H9 (cell line): ENCODE measurements around the gene DTD1. TPM values are rescaled to one million over a fixed set of nuclear protein-coding genes. Genes with fewer than 3 reads are reported as not detected.

Experiments used
- DNase-seq: peaks from one replicate; pipeline ENCODE4 v3.0.0-alpha.2; 2017
- H2AFZ ChIP-seq: one replicate; pipeline ENCODE4 v1.6.1; 2013; ENCODE audit warnings: mild to moderate bottlenecking, low read length, control low read depth, moderate library complexity
- H2AK5ac ChIP-seq: 2 replicates; pipeline ENCODE4 v1.6.1; 2013; ENCODE audit warnings: low read length, control low read depth, mixed read lengths; ENCODE audit not compliant: insufficient read length
- H2BK120ac ChIP-seq: one replicate; pipeline ENCODE4 v1.6.1; 2013; ENCODE audit warnings: low read depth, mild to moderate bottlenecking, low read length, control low read depth, inconsistent platforms; ENCODE audit not compliant: poor library complexity, severe bottlenecking
- H2BK12ac ChIP-seq: 2 replicates; pipeline ENCODE4 v1.6.1; 2013; ENCODE audit warnings: low read length, control low read depth, mixed read lengths, low read depth; ENCODE audit not compliant: insufficient read length
- H2BK15ac ChIP-seq: 2 replicates; pipeline ENCODE4 v1.6.1; 2013; ENCODE audit warnings: low read depth, low read length, control low read depth
- H2BK20ac ChIP-seq: one replicate; pipeline ENCODE4 v1.6.1; 2013; ENCODE audit warnings: low read depth, mild to moderate bottlenecking, low read length, control low read depth, inconsistent platforms; ENCODE audit not compliant: poor library complexity, severe bottlenecking
- H2BK5ac ChIP-seq: 2 replicates; pipeline ENCODE4 v1.6.1; 2013; ENCODE audit warnings: low read length, control low read depth, mixed read lengths; ENCODE audit not compliant: insufficient read length
- H3K14ac ChIP-seq: 2 replicates; pipeline ENCODE4 v1.6.1; 2013; ENCODE audit warnings: low read length, control low read depth; ENCODE audit not compliant: insufficient read depth
- H3K18ac ChIP-seq: 2 replicates; pipeline ENCODE4 v1.6.1; 2013; ENCODE audit warnings: low read depth, mild to moderate bottlenecking, mixed read lengths, low read length, control low read depth; ENCODE audit not compliant: insufficient read length
- H3K23ac ChIP-seq: 2 replicates; pipeline ENCODE4 v1.6.1; 2013; ENCODE audit warnings: low read length, control low read depth, mixed read lengths, low read depth; ENCODE audit not compliant: insufficient read length
- H3K23me2 ChIP-seq: 2 replicates; pipeline ENCODE4 v1.6.1; 2013; ENCODE audit warnings: low read depth, mild to moderate bottlenecking, mixed read lengths, low read length, control low read depth; ENCODE audit not compliant: insufficient read length, poor library complexity, severe bottlenecking
- H3K27ac ChIP-seq: 2 replicates; pipeline ENCODE4 v1.5.1; 2013; ENCODE audit warnings: low read length, control low read depth, mixed read lengths, low read depth; ENCODE audit not compliant: insufficient read length
- H3K27me3 ChIP-seq: 2 replicates; pipeline ENCODE4 v1.6.1; 2013; ENCODE audit warnings: low read length, control low read depth, inconsistent platforms; ENCODE audit not compliant: insufficient read depth
- H3K4ac ChIP-seq: 2 replicates; pipeline ENCODE4 v1.6.1; 2013; ENCODE audit warnings: low read depth, mild to moderate bottlenecking, control low read depth, inconsistent platforms, low read length, moderate library complexity
- H3K4me1 ChIP-seq: 2 replicates; pipeline ENCODE4 v1.6.1; 2013; ENCODE audit warnings: low read length, control low read depth, inconsistent platforms; ENCODE audit not compliant: insufficient read depth
- H3K4me2 ChIP-seq: 2 replicates; pipeline ENCODE4 v1.6.1; 2013; ENCODE audit warnings: low read length, control low read depth, mixed read lengths; ENCODE audit not compliant: insufficient read length, insufficient read depth
- H3K56ac ChIP-seq: 2 replicates; pipeline ENCODE4 v1.6.1; 2013; ENCODE audit warnings: low read depth, mild to moderate bottlenecking, mixed read lengths, low read length, control low read depth; ENCODE audit not compliant: insufficient read length
- H3K79me1 ChIP-seq: 2 replicates; pipeline ENCODE4 v1.6.1; 2013; ENCODE audit warnings: low read depth, mild to moderate bottlenecking, moderate library complexity, low read length, control low read depth, inconsistent platforms; ENCODE audit not compliant: insufficient read depth, poor library complexity, severe bottlenecking
- H3K79me2 ChIP-seq: 2 replicates; pipeline ENCODE4 v1.6.1; 2013; ENCODE audit warnings: low read length, control low read depth, inconsistent platforms; ENCODE audit not compliant: insufficient read depth
- H3K9ac ChIP-seq: 2 replicates; pipeline ENCODE4 v1.6.1; 2013; ENCODE audit warnings: low read length, control low read depth, mixed read lengths; ENCODE audit not compliant: insufficient read length; ENCODE audit errors: extremely low read depth
- H3K9me3 ChIP-seq: one replicate; pipeline ENCODE4 v1.6.1; 2013; ENCODE audit warnings: low read depth, low read length, inconsistent platforms; ENCODE audit not compliant: control insufficient read depth
- H3T11ph ChIP-seq: one replicate; pipeline ENCODE4 v1.6.1; 2013; ENCODE audit warnings: mild to moderate bottlenecking, low read length, control low read depth, inconsistent platforms
- H4K20me1 ChIP-seq: one replicate; pipeline ENCODE4 v1.6.1; 2013; ENCODE audit not compliant: control insufficient read depth, insufficient read length, insufficient read depth
- H4K5ac ChIP-seq: 2 replicates; pipeline ENCODE4 v1.6.1; 2013; ENCODE audit warnings: low read depth, mild to moderate bottlenecking, mixed read lengths, low read length, control low read depth; ENCODE audit not compliant: insufficient read length
- H4K8ac ChIP-seq: replicated peaks from 2 replicates; pipeline ENCODE4 v1.6.1; 2013; ENCODE audit warnings: low read length, control low read depth, mixed read lengths, low read depth; ENCODE audit not compliant: insufficient read length
- H4K91ac ChIP-seq: 2 replicates; pipeline ENCODE4 v1.6.1; 2013; ENCODE audit warnings: low read depth, mild to moderate bottlenecking, moderate library complexity, mixed read lengths, low read length, control low read depth; ENCODE audit not compliant: insufficient read length
- H3K27ac Mint-ChIP-seq, 3 experiments: 2 replicates in 2 of 3; 3 replicates in 1 of 3; pipeline ENCODE4 v1.8.0; 2020 to 2021; ENCODE audit warnings: mixed read lengths in 3 of 3, mild to moderate bottlenecking in 1 of 3, moderate library complexity in 1 of 3
- H3K27me3 Mint-ChIP-seq: 2 replicates; pipeline ENCODE4 v1.8.0; 2021; ENCODE audit warnings: low read depth, mild to moderate bottlenecking, moderate library complexity, mixed read lengths
- H3K36me3 Mint-ChIP-seq, 3 experiments: 2 replicates in 2 of 3; 3 replicates in 1 of 3; pipeline ENCODE4 v1.8.0; 2020 to 2021; ENCODE audit warnings: low read depth in 3 of 3, mixed read lengths in 3 of 3; ENCODE audit not compliant: insufficient read depth in 1 of 3
- H3K4me1 Mint-ChIP-seq, 2 experiments: 2 replicates each; pipeline ENCODE4 v1.8.0; 2020; ENCODE audit warnings: mixed read lengths in 2 of 2
- H3K4me3 Mint-ChIP-seq, 2 experiments: 2 replicates in 1 of 2; 3 replicates in 1 of 2; pipeline ENCODE4 v1.8.0; 2020 to 2021; ENCODE audit warnings: mild to moderate bottlenecking in 2 of 2, mixed read lengths in 2 of 2, moderate library complexity in 1 of 2
- H3K9me3 Mint-ChIP-seq, 2 experiments: 2 replicates in 1 of 2; 3 replicates in 1 of 2; pipeline ENCODE4 v1.8.0; 2020; ENCODE audit warnings: mild to moderate bottlenecking in 2 of 2, mixed read lengths in 2 of 2, moderate library complexity in 1 of 2
- CTCF ChIP-seq: fragments of 200-600 bp; sonication (generic); conservative IDR thresholded peaks from 3 replicates; pipeline ENCODE4 v1.8.0; 2021; ENCODE audit warnings: antibody characterized with exemption, mild to moderate bottlenecking
- WGBS: extraction: QIAGEN DNeasy Blood & Tissue Kit; methylation state at CpG from one replicate; pipeline ENCODE4 v1.1.7; 2013; ENCODE audit warnings: missing lambda C conversion rate, low lambda C conversion rate, mixed read lengths; ENCODE audit not compliant: insufficient read length; ENCODE audit errors: extremely low coverage; 5-methylcytosine and 5-hydroxymethylcytosine counted together
- total RNA-seq: library from RNA; stranded (reverse); gene quantifications from 2 replicates; pipeline ENCODE4 v1.2.1, GENCODE V29; 2021

The DTD1 gene
- total RNA-seq, 1 experiment from 2014 or later, result 62.0 TPM

- Histone ChIP-seq H2BK20ac (no peak overlapping the region), H2AK5ac (no peak overlapping the region), H3K27me3 (no peaks in the 10 kb centered on the region), H3K56ac (no peak overlapping the region), H3K18ac (no peak overlapping the region), H2BK12ac (no peak overlapping the region), H2BK120ac (no peak overlapping the region), H4K5ac (no peak overlapping the region), H3K14ac (peak overlapping the region; percentile 29; the same call in 1 of the 2 replicates), H2BK5ac (no peak overlapping the region), H4K91ac (no peak overlapping the region), H3K79me2 (no peaks in the 10 kb centered on the region), H3K23me2 (no peaks in the 10 kb centered on the region), H3K4me2 (no peak overlapping the region), H2BK15ac (no peak overlapping the region), H3K4ac (no peak overlapping the region), H4K8ac (no peak overlapping the region), H3K9me3 (no peaks in the 10 kb centered on the region), H2AFZ (no peak overlapping the region), H3K4me1 (peaks cover 3% of the 10 kb centered on the region; the same call in 1 of the 2 replicates), H4K20me1 (no peaks in the 10 kb centered on the region), H3K27ac (no peak overlapping the region), H3K23ac (no peak overlapping the region), H3T11ph (no peak overlapping the region), H3K79me1 (no peaks in the 10 kb centered on the region), H3K9ac (no peak overlapping the region)
- no peak for TF ChIP-seq CTCF
- Mint-ChIP-seq H3K4me1 (peaks cover 28 to 35% of the 10 kb centered on the region in 2 experiments), H3K27me3 (no peaks in the 10 kb centered on the region; the same call in 1 of the 2 replicates), H3K9me3 (no peaks in the 10 kb centered on the region), H3K36me3 (no peaks in the 10 kb centered on the region; a peak in 2 of 7 replicates), H3K4me3 (no peak overlapping the region), H3K27ac (peak overlapping the region in 2 of 3 experiments; percentile 2 to 60; a peak in 5 of 7 replicates)
- DNase-seq, result no peak
- no CpG with 5 or more reads among the region's 9 CpGs for WGBS
These were observed 139.2 kb downstream of the DTD1 start for GRCh38 chr20:18727032-18727508.
